ENCODE results near the gene CLEC12A.
"Not testable (repeated sequence)": the region's sequence is repeated elsewhere in the genome, so short reads cannot be mapped to it uniquely, and the experiment has no call there.

The CLEC12A gene

GRCh38 chr12:9971181-9971580, at the start of gene CLEC12A:
TSS of gene CLEC12A (plus strand) at chr12:9971409. CDS start at chr12:9971597, 188 bp downstream.
- DNase-seq: no peak

GRCh38 chr12:9922429-9922828, 48.8 kb upstream of the CLEC12A start:
- no peak for DNase-seq

- peak; percentile 86 for DNase-seq
Observed at GRCh38 chr12:9925705-9926393, 45.4 kb upstream of the CLEC12A start.

- DNase-seq: no peak
Observed at GRCh38 chr12:9926876-9927275, 44.3 kb upstream of the CLEC12A start.

- no peak for DNase-seq
Observed at GRCh38 chr12:9928607-9929006, 42.6 kb upstream of the CLEC12A start.

- no peak for DNase-seq
Observed at GRCh38 chr12:9931245-9931644, 40.0 kb upstream of the CLEC12A start.

GRCh38 chr12:9932270-9932669, 38.9 kb upstream of the CLEC12A start, which contains the start of gene CLEC2A:
TSS of gene CLEC2A (minus strand) at chr12:9932370. CDS start at chr12:9932329, 41 bp downstream.
- DNase-seq: no peak

GRCh38 chr12:9933958-9934357, 37.3 kb upstream of the CLEC12A start:
- DNase-seq: no peak

GRCh38 chr12:9935026-9935425, 36.2 kb upstream of the CLEC12A start:
- DNase-seq: no peak

GRCh38 chr12:9936591-9936990, 34.6 kb upstream of the CLEC12A start:
- no peak for DNase-seq

GRCh38 chr12:9940375-9940774, 30.8 kb upstream of the CLEC12A start:
- DNase-seq: peak; percentile 73

- peak; percentile 40 for DNase-seq
Observed at GRCh38 chr12:9941838-9942237, 29.4 kb upstream of the CLEC12A start.

GRCh38 chr12:9943240-9943639, 28.0 kb upstream of the CLEC12A start:
- peak; percentile 97 for DNase-seq

- DNase-seq: peak; percentile 34
Observed at GRCh38 chr12:9944391-9944790, 26.8 kb upstream of the CLEC12A start.

GRCh38 chr12:9947674-9948073, 23.5 kb upstream of the CLEC12A start:
- no peak for DNase-seq

GRCh38 chr12:9948606-9949296, 22.5 kb upstream of the CLEC12A start:
- no peak for DNase-seq

GRCh38 chr12:9951026-9951675, 20.1 kb upstream of the CLEC12A start:
- no peak for DNase-seq

- not testable (repeated sequence) for DNase-seq
Observed at GRCh38 chr12:9952954-9953729, 18.1 kb upstream of the CLEC12A start.

GRCh38 chr12:9957834-9958233, 13.4 kb upstream of the CLEC12A start:
- no peak for DNase-seq

GRCh38 chr12:9960590-9960989, 10.6 kb upstream of the CLEC12A start:
- DNase-seq: peak; percentile 27

GRCh38 chr12:9961106-9961505, 10.1 kb upstream of the CLEC12A start:
- no peak for DNase-seq

GRCh38 chr12:9961901-9962300, 9.3 kb upstream of the CLEC12A start:
- no peak for DNase-seq

- DNase-seq: peak; percentile 99
Observed at GRCh38 chr12:9969673-9970072, 1.5 kb upstream of the CLEC12A start.

All from DMS53 (cell line).